ENCODE data around the gene GYPC.

DNA sequence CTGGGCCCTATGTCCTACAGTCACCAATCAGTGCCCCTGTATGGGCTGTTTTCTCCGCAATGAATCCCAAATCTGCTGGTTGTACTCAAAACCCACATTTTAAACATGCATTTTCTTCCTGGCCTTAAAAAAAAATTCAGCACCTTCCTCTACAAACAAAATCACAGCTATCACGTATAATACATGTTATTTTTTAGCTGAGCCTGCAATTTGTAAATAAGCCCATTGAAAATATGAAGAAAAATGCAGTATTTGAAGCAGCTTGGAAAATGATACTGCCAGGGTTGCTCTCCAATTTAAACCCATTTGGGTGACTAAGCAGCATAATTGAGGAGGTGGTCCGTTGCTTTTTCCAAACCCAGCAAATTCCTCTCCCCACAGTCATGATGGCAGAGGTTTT is 33.0 kb upstream of the GYPC start:
- no peak for TF ChIP-seq CTCF (optimal IDR thresholded peaks at IDR 0.05 in 1 of 3, IDR thresholded peaks at IDR 0.05 in 1 of 3, conservative IDR thresholded peaks at IDR 0.05 in 1 of 3; ENCODE audit: extremely low read depth in 1 of 3, insufficient read depth in 2 of 3, low read length in 3 of 3)
- no peak for TF ChIP-seq EZH2 (IDR thresholded peaks at IDR 0.05; ENCODE audit: low read length)

All from keratinocyte (primary cell).